Urinary bladder (tissue), 4 donors: ENCODE results near the gene TPRN. TPM values are rescaled to one million over a fixed set of nuclear protein-coding genes. Genes with fewer than 3 reads are reported as not detected.

Source experiments
- DNase-seq: peaks from one replicate; pipeline ENCODE4 v3.0.0-alpha.2; 2015; ENCODE audit errors: extremely low spot score
- H3K27ac ChIP-seq: one replicate; pipeline ENCODE4 v1.5.1; 2013; ENCODE audit warnings: low read depth, mild to moderate bottlenecking, moderate library complexity
- H3K36me3 ChIP-seq: one replicate; pipeline ENCODE4 v1.6.1; 2013; ENCODE audit warnings: mild to moderate bottlenecking, moderate library complexity; ENCODE audit not compliant: insufficient read depth
- H3K4me1 ChIP-seq: one replicate; pipeline ENCODE4 v1.6.1; 2013; ENCODE audit warnings: mild to moderate bottlenecking, moderate library complexity; ENCODE audit not compliant: insufficient read depth
- H3K4me3 ChIP-seq: one replicate; pipeline ENCODE4 v1.5.1; 2013; ENCODE audit warnings: low read depth, low read length
- WGBS: extraction: QIAGEN DNeasy Blood & Tissue Kit; methylation state at CpG from one replicate; pipeline ENCODE4 v1.1.7; 2013; 5-methylcytosine and 5-hydroxymethylcytosine counted together
- polyA plus RNA-seq: library from polyadenylated mRNA; stranded (reverse); fragments of 200-250 nt; gene quantifications from one replicate; pipeline ENCODE4 v1.2.3, GENCODE V29; 2013
- total RNA-seq: library from RNA; depleted of rRNA; stranded (reverse); fragments of >200 nt; gene quantifications from one replicate; pipeline ENCODE4 v1.2.3, GENCODE V29; 2014
- donor health status: healthy with polysubstance abuse.
- donor health status: healthy.

TPRN gene
- total and polyA plus RNA-seq, 2 donors, result 3.0 to 9.3 TPM

DNA sequence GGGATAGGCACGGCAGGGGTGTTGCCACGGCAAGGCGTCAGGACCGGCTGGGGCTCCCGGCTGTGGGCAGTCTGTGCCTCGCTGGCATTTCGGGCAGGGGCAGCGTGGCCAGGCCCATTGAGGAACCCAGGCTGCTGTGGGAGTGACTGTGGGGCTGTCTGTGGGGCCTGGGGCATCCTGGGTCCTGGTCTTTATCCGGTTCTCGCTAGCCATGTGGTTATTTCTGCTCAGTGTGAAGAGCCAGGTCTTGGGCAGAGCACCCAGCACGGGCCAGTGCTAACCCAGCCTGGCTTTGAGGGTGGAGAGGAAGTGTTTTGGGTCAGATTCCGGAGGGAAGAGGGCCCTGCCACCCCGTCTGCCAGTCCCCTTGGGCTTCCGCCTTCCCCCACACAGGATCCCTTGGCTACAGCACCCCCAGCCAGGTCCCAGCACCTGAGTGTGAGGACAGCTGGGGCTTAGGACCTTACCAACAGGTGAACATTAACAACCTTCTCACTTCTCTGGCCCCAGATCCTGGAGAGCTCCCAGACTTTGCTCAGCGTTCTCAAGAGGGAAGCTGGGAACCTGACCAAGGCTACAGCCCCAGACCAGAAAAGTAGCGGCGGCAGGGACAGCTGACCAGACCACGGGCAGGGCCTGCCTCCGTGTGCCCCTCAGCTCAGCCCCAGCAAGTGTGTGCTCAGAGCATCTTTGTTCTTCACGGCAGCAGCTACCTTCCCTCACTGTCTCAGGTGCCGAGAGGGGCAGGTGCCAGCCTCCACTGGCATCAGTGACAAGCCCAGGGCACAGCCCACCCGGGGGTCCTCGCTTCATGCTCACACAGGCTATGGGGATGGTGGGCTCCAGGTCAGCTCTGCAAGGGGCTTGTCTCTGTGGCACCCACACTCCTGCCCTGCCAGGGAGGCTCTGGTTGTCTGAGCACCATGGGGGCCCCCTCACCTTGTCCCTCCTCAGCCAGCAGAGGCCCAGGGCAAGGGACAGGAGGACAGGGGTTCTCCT lies 10.9 kb downstream of the TPRN start:
- no peak for DNase-seq

DNA sequence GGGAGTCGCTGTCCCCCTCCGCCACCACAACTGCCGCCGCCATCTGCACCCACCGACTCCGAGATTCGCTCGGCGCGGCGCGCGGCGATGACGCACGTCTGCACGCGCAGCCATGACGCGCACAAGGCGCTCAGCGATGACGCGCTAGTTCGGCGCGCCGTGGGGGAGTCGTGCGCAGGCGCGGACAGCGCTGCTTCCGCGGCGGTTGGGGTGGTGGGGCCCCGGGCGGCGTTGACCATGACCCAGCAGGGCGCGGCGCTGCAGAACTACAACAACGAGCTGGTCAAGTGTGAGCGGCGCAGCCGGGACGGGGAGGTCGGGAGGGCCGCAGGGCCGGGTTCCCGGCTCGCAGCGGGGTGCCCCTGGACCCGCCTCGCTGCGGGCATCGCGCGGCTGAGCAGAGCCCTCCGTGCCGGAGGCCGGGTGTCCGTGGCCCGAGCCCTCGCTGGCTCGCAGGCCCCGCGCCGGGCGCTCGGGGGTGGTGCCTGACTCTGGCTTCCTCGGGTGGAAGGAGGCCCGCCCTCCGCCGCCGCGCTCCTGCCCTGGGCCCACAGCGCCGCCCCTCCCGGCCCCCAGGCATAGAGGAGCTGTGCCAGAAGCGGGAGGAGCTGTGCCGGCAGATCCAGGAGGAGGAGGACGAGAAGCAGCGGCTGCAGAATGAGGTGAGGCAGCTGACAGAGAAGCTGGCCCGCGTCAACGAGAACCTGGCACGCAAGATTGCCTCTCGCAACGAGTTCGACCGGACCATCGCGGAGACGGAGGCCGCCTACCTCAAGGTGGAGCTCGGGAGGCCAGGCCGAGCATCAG lies 11.8 kb downstream of the TPRN start, which contains the start of the genes ANAPC2 and SSNA1:
TSS of gene ANAPC2 (minus strand) at position 71 of the 807 bp plus-strand sequence. CDS start at position 43, 28 bp downstream.
TSS of gene SSNA1 (plus strand) at position 187 of the 807 bp plus-strand sequence. CDS start at position 238, 51 bp downstream.
- Histone ChIP-seq H3K4me1 (no peaks in the 10 kb centered on the region), H3K27ac (peak within 1 kb of the TSS; percentile 90), H3K4me3 (peak within 1 kb of the TSS; percentile 70), H3K36me3 (peaks cover 2% of the 10 kb centered on the region)
- WGBS, result under 1% methylated on average over 98 of the region's 98 CpGs
- DNase-seq, result peak; percentile 69

More for the DNA sequence above, 10.9 kb downstream of the TPRN start:
- peak overlapping the region; percentile 90 for H3K27ac ChIP-seq
- no peaks in the 10 kb centered on the region for H3K36me3 ChIP-seq
- WGBS, result 35% methylated on average over 23 of the region's 23 CpGs
- peak overlapping the region; percentile 70 for H3K4me3 ChIP-seq
- H3K4me1 ChIP-seq, result no peaks in the 10 kb centered on the region

DNA sequence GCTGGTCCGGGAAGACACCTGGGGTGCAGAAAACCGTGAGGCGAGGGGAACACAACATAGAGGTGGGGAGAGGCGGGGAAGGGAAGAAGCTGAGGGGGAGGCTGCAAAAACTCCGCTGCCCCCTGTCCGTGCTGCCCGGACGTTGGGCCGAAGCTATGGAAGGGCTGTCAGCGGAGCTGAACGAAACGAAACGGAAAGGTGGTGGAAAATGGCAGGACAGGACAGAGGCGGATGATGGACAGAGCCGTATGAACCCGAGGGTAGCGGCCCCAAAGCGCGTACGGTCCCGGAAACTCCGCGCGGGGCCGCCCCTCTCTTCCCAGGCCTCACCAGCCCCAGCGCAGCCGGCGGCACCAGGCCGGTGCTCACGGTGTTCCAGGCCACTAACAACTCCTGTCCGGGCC lies 12.5 kb downstream of the TPRN start:
- H3K36me3 ChIP-seq, result peaks cover 5% of the 10 kb centered on the region
- H3K4me1 ChIP-seq, result no peaks in the 10 kb centered on the region
- peak overlapping the region; percentile 70 for H3K4me3 ChIP-seq
- WGBS, result under 1% methylated on average over 31 of the region's 31 CpGs
- DNase-seq, result no peak
- H3K27ac ChIP-seq, result peak overlapping the region; percentile 68

DNA sequence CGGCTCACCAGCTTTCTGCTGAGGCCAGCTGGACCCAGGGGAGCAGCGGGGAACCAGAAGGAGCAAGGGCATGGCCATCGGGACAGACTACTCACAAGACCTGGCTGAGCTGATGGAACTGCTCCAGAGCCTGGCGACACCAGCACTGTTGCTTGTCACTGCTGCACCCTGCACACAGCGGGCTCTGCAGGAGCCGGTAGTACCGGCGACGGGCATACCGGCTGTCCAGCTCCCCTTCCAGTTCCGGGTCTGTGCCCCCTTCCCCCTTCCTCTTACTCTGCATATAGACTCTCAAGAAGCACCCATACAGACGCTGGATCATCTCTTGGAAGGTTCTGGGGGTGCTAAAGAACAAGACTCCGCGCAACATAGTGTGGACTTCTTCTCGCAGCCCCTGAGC lies 13.2 kb downstream of the TPRN start:
- no peak for DNase-seq
- peaks cover 5% of the 10 kb centered on the region for H3K36me3 ChIP-seq
- peak overlapping the region; percentile 70 for H3K4me3 ChIP-seq
- 83% methylated on average over 15 of the region's 15 CpGs for WGBS
- no peaks in the 10 kb centered on the region for H3K4me1 ChIP-seq
- H3K27ac ChIP-seq, result no peak overlapping the region

DNA sequence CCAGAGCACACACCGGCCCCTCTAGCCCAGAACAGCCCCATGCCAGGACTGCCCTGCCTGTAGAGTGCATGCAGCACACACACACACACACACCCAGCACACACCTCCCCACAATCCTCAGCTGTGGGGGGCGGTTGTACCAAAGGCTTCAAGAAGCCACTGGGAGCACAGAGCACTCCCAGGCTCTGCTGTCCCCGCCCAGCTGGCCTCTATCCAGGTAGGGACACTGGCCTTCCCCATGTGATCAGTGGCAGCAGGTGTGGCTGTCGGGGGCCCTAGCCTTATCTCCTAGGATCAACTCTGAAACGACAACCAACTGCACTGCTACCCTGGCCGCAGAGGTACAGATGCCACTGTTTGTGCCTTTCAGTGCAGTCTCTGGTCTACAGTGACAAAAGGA lies 14.2 kb downstream of the TPRN start:
- DNase-seq, result no peak
- H3K36me3 ChIP-seq, result peaks cover 5% of the 10 kb centered on the region
- no peak overlapping the region for H3K4me3 ChIP-seq
- WGBS, result 80% methylated on average over 6 of the region's 6 CpGs
- H3K4me1 ChIP-seq, result no peaks in the 10 kb centered on the region
- H3K27ac ChIP-seq, result no peak overlapping the region

DNA sequence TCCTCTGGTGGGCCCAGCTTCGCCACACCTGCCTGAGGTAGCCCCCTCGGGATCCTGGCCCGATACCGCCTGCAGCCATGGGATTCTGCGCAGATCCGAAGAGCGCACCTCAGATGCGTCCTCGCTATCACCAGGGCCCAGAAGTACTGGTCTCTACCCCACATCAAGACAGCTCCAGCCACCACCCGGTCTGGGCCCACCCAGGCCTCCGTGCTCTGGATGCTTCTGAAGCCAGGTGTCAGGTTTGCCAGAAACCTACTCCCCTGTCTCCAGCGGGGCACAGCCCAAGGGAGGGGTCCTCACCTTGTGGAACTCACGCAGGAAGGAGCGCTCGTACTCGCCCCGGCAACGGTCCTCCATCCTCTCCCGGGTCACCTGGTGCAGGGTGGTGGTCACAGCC lies 14.6 kb downstream of the TPRN start:
- Histone ChIP-seq H3K4me3 (no peak overlapping the region), H3K36me3 (peaks cover 5% of the 10 kb centered on the region), H3K4me1 (no peaks in the 10 kb centered on the region), H3K27ac (no peak overlapping the region)
- DNase-seq, result no peak
- 95% methylated on average over 19 of the region's 19 CpGs for WGBS

DNA sequence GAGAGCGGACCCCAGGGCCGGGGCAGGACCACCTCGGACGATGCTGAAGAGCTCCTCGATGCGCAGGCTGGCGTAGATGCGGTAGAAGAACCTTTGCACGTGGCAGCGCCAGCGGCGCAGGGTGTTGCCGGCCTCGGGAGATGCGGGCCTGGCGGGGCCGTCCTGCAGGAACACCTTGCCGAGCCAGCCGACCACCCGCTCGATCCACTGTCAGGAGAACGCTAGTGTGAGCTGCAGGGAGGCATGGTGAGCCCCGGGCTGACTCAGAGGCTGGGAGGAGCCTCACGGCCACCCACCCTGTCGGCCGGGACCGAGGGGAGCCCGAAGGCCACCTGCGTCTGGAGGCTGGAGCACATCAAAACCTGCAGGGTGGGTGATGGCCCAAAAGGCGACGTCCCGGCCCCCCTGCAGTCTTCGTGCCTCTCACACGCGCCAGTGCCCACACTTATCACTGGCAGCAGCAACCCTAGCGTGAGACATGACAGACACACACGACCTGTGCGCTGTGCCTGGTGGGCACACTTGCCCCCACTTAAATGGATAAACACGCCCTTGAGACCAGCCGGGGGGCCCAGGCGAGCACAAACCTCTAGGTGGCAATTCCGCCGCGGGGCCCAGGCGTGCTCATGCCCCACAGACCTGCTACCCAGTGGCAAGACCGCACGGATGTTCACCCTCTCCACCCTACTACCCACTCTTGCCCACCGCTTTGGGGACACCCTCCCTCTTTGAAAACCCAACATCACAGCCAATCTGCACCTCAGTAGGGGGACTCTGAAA lies 15.5 kb downstream of the TPRN start:
- no peaks in the 10 kb centered on the region for H3K4me1 ChIP-seq
- no peak overlapping the region for H3K27ac ChIP-seq
- H3K36me3 ChIP-seq, result peaks cover 5% of the 10 kb centered on the region
- no peak for DNase-seq
- WGBS, result 93% methylated on average over 48 of the region's 48 CpGs
- no peak overlapping the region for H3K4me3 ChIP-seq

DNA sequence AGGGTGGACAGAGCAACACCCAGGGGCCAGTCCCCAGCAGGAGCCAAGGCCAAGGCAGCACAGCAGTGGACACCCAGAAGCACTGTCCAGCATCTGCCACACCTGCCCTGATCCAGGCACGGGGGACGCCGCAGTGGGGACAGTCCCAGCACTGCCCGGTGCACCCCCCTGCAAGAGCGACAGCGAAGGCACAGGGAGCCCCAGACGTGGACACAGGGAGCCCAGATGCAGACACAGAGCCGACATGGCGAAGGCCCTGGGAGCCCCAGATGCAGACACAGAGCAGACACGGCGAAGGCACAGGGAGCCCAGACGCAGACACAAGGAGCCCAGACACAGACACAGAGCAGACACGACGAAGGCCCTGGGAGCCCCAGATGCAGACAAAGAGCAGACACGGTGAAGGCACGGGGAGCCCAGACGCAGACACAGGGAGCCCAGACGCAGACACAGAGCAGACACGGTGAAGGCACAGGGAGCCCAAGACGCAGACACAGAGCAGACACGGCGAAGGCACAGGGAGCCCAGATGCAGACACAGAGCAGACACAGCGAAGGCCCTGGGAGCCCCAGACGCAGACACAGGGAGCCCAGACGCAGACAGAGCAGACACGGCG lies 16.5 kb downstream of the TPRN start:
- 94% methylated on average over 27 of the region's 27 CpGs for WGBS
- Histone ChIP-seq H3K36me3 (peaks cover 5% of the 10 kb centered on the region), H3K27ac (no peak overlapping the region), H3K4me1 (no peaks in the 10 kb centered on the region), H3K4me3 (no peak overlapping the region)
- no peak for DNase-seq

DNA sequence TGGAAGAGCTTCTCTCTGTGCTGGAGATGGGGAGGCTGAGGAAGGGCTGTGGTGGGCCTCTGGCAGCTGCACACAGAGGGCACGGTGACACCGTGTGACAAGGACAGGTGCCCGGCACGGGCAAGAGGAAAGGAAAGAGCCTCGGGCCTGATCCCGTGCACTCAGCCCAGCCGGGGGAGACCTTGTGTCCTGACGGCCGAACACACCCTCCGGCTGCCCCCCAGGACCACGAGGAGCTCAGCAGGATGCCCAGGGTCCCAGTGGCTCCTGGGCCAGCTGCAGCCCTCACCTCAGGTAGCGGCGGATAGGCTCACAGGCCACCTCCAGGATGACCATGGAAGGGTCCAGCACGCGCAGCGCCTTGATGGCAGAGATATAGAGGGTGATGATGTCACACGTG lies 17.7 kb downstream of the TPRN start:
- Histone ChIP-seq H3K4me3 (no peak overlapping the region), H3K4me1 (no peaks in the 10 kb centered on the region), H3K36me3 (peaks cover 5% of the 10 kb centered on the region), H3K27ac (no peak overlapping the region)
- no peak for DNase-seq
- WGBS, result 94% methylated on average over 17 of the region's 17 CpGs

DNA sequence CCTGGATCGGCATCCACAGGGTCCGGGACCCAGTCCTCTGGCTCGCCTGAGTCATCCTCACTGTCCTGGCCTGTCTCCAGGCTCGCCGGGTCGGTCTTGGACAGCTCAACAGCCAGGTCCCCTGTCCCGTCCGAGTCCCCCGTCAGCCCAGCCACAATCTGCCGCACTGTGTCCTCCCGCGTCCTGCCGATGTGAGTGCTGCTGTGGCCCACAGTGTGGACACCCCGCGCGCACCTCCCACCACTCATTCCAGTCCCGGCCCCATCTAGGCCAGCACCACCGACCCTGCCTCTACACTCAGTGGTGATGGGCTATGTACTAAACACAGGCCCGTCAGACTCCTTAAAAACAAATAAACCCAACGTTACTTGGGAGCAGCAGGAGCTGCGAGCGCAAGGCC lies 18.9 kb downstream of the TPRN start:
- no peak overlapping the region for H3K4me3 ChIP-seq
- 94% methylated on average over 22 of the region's 22 CpGs for WGBS
- H3K4me1 ChIP-seq, result no peaks in the 10 kb centered on the region
- H3K36me3 ChIP-seq, result peaks cover 5% of the 10 kb centered on the region
- no peak for DNase-seq
- no peak overlapping the region for H3K27ac ChIP-seq

DNA sequence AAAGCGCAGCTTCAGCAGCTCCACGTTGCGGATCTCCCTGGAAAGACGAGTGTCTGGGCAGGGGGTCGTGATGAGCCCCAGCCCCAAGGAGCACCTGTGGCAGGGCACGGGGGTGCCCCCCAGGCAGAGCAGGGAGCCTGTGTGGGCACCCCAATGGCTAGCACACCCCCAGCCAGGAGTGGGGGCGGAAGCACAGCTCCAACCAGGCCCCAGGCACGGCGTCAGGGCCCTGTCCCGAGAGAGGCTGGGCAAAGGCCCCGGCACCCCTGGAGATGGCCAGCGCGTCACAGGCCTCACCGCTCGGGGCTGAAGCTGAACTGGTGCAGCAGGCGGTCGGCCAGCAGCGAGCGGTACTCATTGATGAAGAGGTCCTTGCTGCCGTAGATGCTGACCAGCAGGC lies 20.1 kb downstream of the TPRN start:
- no peak overlapping the region for H3K27ac ChIP-seq
- H3K4me3 ChIP-seq, result no peak overlapping the region
- H3K36me3 ChIP-seq, result peaks cover 5% of the 10 kb centered on the region
- no peak for DNase-seq
- no peaks in the 10 kb centered on the region for H3K4me1 ChIP-seq
- 95% methylated on average over 20 of the region's 20 CpGs for whole genome bisulfite sequencing

DNA sequence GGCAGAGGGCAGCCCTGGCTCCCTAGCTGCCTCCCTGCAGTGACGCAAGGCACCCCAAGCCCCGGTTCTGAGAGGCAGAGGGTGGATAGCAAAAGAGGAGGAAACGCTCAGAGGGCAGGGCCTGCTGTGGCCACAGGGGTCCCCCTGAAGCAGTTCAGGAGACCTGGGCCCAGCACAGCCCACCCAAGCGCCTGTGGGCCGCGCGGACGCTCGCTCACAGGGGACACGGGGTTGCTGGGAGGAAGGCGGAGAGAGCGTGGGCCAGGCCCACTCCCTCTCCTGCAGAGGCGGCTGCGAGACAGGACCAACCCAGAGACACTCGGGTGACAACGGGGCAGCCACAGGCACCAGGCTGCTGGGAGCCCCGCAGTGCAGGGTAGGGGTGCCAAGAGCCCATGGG lies 20.8 kb downstream of the TPRN start:
- Histone ChIP-seq H3K4me3 (no peak overlapping the region), H3K4me1 (no peaks in the 10 kb centered on the region), H3K36me3 (peaks cover 5% of the 10 kb centered on the region), H3K27ac (no peak overlapping the region)
- DNase-seq, result no peak
- 95% methylated on average over 17 of the region's 17 CpGs for WGBS
